Stomach (tissue), 9 donors: Measurements from ENCODE around the gene SHD. TPM values are rescaled to one million over a fixed set of nuclear protein-coding genes. Genes with fewer than 3 reads are reported as not detected.

ENCODE experiments used
- DNase-seq, 2 donors: peaks; one replicate each; pipeline versions ENCODE4 v3.0.0 to v3.0.0-alpha.2; 2013 to 2019
- H3K27ac ChIP-seq, 5 donors: fragments of 200-600 bp in 4 of 5; sonication (generic) in 4 of 5; one replicate each; pipeline ENCODE4 v1.5.1; 2013 to 2019; ENCODE audit warnings: mild to moderate bottlenecking in 1 of 5, moderate library complexity in 1 of 5
- H3K27me3 ChIP-seq, 3 donors: fragments of 200-600 bp; sonication (generic); one replicate each; pipeline ENCODE4 v1.5.1; 2017 to 2019; ENCODE audit warnings: mixed run types in 1 of 3
- H3K36me3 ChIP-seq, 4 donors: fragments of 200-600 bp; sonication (generic); 1 replicate in 3 of 4; 2 replicates in 1 of 4; pipeline ENCODE4 v1.5.1; 2016 to 2019
- H3K4me1 ChIP-seq, 4 donors: fragments of 200-600 bp; sonication (generic); one replicate each; pipeline ENCODE4 v1.5.1; 2016 to 2019
- H3K4me3 ChIP-seq, 4 donors: fragments of 200-600 bp; sonication (generic) in 3 of 4; one replicate each; pipeline ENCODE4 v1.5.1; 2016 to 2019; ENCODE audit warnings: mild to moderate bottlenecking in 1 of 4
- H3K9me3 ChIP-seq, 4 donors: fragments of 200-600 bp; sonication (generic); one replicate each; pipeline ENCODE4 v1.5.1; 2016 to 2019
- EP300 ChIP-seq: sonication (generic); formaldehyde crosslinking; IDR thresholded peaks from one replicate; pipeline ENCODE4 v1.6.1; 2017; ENCODE audit warnings: antibody characterized with exemption
- POLR2A ChIP-seq, 4 donors: fragments of 450-650 bp; IDR thresholded peaks; one replicate each; pipeline ENCODE4 v1.6.1; 2016; ENCODE audit warnings: antibody characterized with exemption in 4 of 4, control low read depth in 2 of 4, mild to moderate bottlenecking in 1 of 4, moderate library complexity in 1 of 4
- POLR2AphosphoS5 ChIP-seq, 3 donors: sonication (generic); formaldehyde crosslinking; IDR thresholded peaks; one replicate each; pipeline ENCODE4 v1.6.1; 2016; ENCODE audit warnings: antibody characterized with exemption in 3 of 3
- WGBS, 5 donors: extraction: QIAGEN DNeasy Blood & Tissue Kit in 3 of 5; methylation state at CpG; one replicate each; pipeline versions ENCODE4 v1.1.5 to v1.1.7; 2013 to 2018; 5-methylcytosine and 5-hydroxymethylcytosine counted together
- intact Hi-C: fragments of 100-400 bp; cut with DNase I; formaldehyde crosslinking; loops from one replicate; pipeline ENCODE4 v1.15.1; 2023; ENCODE audit warnings: low total_unique reads
- polyA plus RNA-seq, 3 donors: library from polyadenylated mRNA; stranded (reverse); fragments of 200-250 nt; gene quantifications; one replicate each; pipeline ENCODE4 v1.2.3, GENCODE V29; 2013
- total RNA-seq, 5 donors: library from RNA; depleted of rRNA; stranded (reverse); fragments of >200 nt; gene quantifications; one replicate each; pipeline versions ENCODE4 v1.1.0 to v1.2.3, GENCODE V29; 2014 to 2016
- TF ChIP-seq, protein P1 (sequence below), 7 experiments: fragments of 450-650 bp in 4 of 7; fragments of 200-600 bp in 3 of 7; sonication (generic) in 3 of 7; IDR thresholded peaks; one replicate each; pipeline ENCODE4 v1.5.1; 2016 to 2019; ENCODE audit warnings: antibody characterized with exemption in 7 of 7, control low read depth in 2 of 7, mild to moderate bottlenecking in 1 of 7
- donor health status: healthy with polysubstance abuse.
- donor health status: Bipolar disorder and iron deficiency.
- donor health status: healthy.

SHD gene
- total and polyA plus RNA-seq, 8 donors: 7.0 TPM; not detected in 7

GRCh38 chr19:4322942-4323665 is 44.0 kb downstream of the SHD start:
- 43 to 87% (median 67%) methylated on average over 20 to 37 of the region's 37 CpGs for WGBS, 5 donors
- H3K9me3 ChIP-seq: peaks cover 0 to 11% (median 0%) of the 10 kb centered on the region in 4 donors
- DNase-seq: peak; percentile 48 to 86
- H3K27ac ChIP-seq: peak overlapping the region in 2 of 5 donors; percentile 34 to 38
- intact Hi-C loops: no loop called here
- H3K27me3 ChIP-seq: peaks cover 0 to 23% (median 0%) of the 10 kb centered on the region in 3 donors
- TF ChIP-seq POLR2A (IDR thresholded peaks at IDR 0.05) (no peak), POLR2AphosphoS5 (IDR thresholded peaks at IDR 0.05) (no peak), EP300 (no peak)
- TF ChIP-seq, protein P1, sequence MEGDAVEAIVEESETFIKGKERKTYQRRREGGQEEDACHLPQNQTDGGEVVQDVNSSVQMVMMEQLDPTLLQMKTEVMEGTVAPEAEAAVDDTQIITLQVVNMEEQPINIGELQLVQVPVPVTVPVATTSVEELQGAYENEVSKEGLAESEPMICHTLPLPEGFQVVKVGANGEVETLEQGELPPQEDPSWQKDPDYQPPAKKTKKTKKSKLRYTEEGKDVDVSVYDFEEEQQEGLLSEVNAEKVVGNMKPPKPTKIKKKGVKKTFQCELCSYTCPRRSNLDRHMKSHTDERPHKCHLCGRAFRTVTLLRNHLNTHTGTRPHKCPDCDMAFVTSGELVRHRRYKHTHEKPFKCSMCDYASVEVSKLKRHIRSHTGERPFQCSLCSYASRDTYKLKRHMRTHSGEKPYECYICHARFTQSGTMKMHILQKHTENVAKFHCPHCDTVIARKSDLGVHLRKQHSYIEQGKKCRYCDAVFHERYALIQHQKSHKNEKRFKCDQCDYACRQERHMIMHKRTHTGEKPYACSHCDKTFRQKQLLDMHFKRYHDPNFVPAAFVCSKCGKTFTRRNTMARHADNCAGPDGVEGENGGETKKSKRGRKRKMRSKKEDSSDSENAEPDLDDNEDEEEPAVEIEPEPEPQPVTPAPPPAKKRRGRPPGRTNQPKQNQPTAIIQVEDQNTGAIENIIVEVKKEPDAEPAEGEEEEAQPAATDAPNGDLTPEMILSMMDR (IDR thresholded peaks at IDR 0.05): no peak
- H3K36me3 ChIP-seq: no peaks in the 10 kb centered on the region
- no peak overlapping the region for H3K4me3 ChIP-seq
- peaks cover 16 to 18% (median 17%) of the 10 kb centered on the region in 4 donors for H3K4me1 ChIP-seq

DNA sequence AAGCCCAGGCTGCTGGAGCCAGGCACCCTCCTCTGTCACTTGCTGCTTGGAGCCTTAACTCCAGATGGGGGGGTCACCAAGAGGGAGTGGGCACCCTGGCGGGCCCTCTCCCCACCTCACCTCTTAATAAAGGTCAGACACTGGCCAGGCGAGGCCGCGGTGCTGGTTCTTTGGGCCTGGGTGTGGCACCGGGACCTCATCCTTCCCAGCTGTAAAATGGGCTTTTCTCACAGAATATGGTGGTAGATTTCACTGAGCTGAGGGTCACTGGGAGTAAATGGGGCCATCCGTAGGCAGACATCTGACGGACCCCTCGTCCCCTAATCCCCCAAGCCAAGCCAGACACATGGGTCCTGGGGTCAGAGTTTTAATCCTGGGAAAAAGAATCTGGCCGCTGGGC is 44.6 kb downstream of the SHD start:
- intact Hi-C loops: no loop called here
- TF ChIP-seq EP300 (no peak), POLR2AphosphoS5 (IDR thresholded peaks at IDR 0.05) (no peak)
- TF ChIP-seq, protein P1 (IDR thresholded peaks at IDR 0.05): no peak
- peak overlapping the region in 1 of 5 donors; percentile 38 for H3K27ac ChIP-seq
- no peaks in the 10 kb centered on the region for H3K36me3 ChIP-seq
- peaks cover 0 to 11% (median 0%) of the 10 kb centered on the region in 4 donors for H3K9me3 ChIP-seq
- H3K4me1 ChIP-seq: peaks cover 16 to 23% (median 22%) of the 10 kb centered on the region in 4 donors
- peaks cover 0 to 29% (median 0%) of the 10 kb centered on the region in 3 donors for H3K27me3 ChIP-seq
- 85 to 94% (median 87%) methylated on average over 8 to 9 of the region's 9 CpGs for WGBS, 5 donors
- DNase-seq: no peak
- H3K4me3 ChIP-seq: no peak overlapping the region

- WGBS, 5 donors: 80 to 90% (median 89%) methylated on average over 12 of the region's 12 CpGs
- intact Hi-C loops: no loop called here
- peaks cover 19 to 28% (median 27%) of the 10 kb centered on the region in 4 donors for H3K4me1 ChIP-seq
These were observed 45.2 kb downstream of the SHD start for GRCh38 chr19:4324228-4324627.

DNA sequence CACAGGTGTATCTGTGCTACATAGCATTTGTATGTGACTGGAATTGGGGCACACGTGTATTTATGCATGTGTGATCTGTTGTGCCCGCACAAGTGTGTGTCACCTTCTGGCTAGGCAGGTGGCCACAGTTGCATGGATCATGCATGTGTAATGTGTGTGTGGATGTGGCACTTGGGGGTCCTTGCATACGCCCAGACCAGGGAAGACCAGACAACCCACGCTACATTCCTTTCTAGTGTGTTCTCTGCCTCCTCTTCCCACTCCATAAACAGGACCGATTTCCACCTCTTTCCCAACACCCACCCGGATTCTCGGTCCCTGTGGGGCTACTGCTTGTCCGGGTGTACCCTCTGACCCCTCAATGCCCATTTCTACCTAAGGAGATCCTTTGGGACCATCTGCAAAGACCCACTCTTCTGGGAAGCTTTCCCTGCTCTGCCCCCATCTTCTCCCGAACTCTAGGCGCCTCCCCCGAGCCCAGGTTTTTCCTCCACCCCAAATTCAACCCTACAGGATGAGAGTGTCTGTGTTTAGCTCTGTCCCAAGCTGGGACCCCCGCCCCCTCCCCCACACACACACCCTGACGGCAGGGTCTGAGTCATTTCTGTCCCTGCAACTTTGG is 47.3 kb downstream of the SHD start:
- Histone ChIP-seq H3K36me3 (no peaks in the 10 kb centered on the region), H3K27me3 (peaks cover 0 to 39% (median 0%) of the 10 kb centered on the region in 3 donors), H3K4me3 (no peak overlapping the region), H3K27ac (no peak overlapping the region), H3K9me3 (peaks cover 0 to 11% (median 0%) of the 10 kb centered on the region in 4 donors), H3K4me1 (peaks cover 21 to 29% (median 28%) of the 10 kb centered on the region in 4 donors)
- TF ChIP-seq POLR2A (IDR thresholded peaks at IDR 0.05) (no peak), POLR2AphosphoS5 (IDR thresholded peaks at IDR 0.05) (no peak), EP300 (no peak)
- TF ChIP-seq, protein P1 (IDR thresholded peaks at IDR 0.05): no peak
- intact Hi-C loops: no loop called here
- 58 to 75% (median 69%) methylated on average over 13 of the region's 13 CpGs for WGBS, 5 donors
- no peak for DNase-seq

More at GRCh38 chr19:4324228-4324627, 45.2 kb downstream of the SHD start:
- H3K4me3 ChIP-seq: no peak overlapping the region
- H3K27ac ChIP-seq: no peak overlapping the region
- no peak for TF ChIP-seq POLR2AphosphoS5 (IDR thresholded peaks at IDR 0.05)
- TF ChIP-seq POLR2A (IDR thresholded peaks at IDR 0.05): no peak
- TF ChIP-seq, protein P1 (IDR thresholded peaks at IDR 0.05): no peak
- no peak for TF ChIP-seq EP300
- H3K9me3 ChIP-seq: peaks cover 0 to 11% (median 0%) of the 10 kb centered on the region in 4 donors
- DNase-seq: no peak
- H3K27me3 ChIP-seq: peaks cover 0 to 34% (median 0%) of the 10 kb centered on the region in 3 donors
- no peaks in the 10 kb centered on the region for H3K36me3 ChIP-seq
